ENCODE results near the gene TMC5. TPM values are rescaled to one million over a fixed set of nuclear protein-coding genes. Genes with fewer than 3 reads are reported as not detected.

TMC5 gene
- total and polyA plus RNA-seq, 4 donors = 0.50 to 1.2 (median 0.83) TPM

DNA sequence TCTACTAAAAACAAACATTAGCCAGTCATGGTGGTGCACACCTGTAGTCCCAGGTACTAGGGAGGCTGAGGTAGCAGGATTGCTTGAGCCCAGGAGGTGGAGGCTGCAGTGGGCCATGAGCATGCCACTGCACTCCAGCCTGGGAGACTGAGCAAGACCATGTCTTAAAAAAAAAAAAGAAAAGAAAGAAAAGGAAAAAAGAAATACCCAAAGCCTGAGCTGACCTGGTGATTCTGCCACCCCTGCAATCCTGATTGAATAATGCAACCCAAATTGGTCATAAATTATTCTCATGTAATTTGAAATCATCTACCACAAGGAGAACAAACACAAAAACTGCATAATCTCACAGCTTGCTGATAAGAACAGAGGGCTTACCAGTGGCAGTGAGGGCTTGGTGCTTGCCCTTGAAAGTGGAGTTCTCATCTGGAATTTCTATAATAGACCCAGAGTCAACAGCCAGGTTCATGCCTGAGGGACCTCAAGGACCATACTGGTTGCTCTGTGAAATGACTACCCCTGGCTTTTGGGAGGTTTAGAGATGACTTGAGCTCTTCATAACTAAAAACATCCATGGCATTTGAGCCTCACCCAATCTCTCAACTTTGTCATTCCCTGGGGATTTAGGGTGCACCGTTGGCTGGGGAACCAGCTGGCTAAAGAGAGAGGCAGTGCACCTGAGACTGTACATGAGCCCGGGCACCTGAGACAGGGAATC, 35.4 kb upstream of the TMC5 start:
- 65% methylated on average over 2 of the region's 2 CpGs for WGBS
- H3K4me1 ChIP-seq (ENCODE audit: control insufficient read depth in 4 of 4, insufficient read depth in 4 of 4, low read length in 3 of 4) = peaks cover 8 to 13% (median 10%) of the 10 kb centered on the region in 4 donors
- H3K27ac ChIP-seq (ENCODE audit: low read depth in 1 of 2, low read length in 2 of 2) = no peak overlapping the region
- no peak overlapping the region for H3K4me3 ChIP-seq (ENCODE audit: low read depth in 1 of 3, low read length in 3 of 3)
- H3K9ac ChIP-seq (ENCODE audit: low read depth in 1 of 2, low read length in 2 of 2) = no peak overlapping the region
- no peaks in the 10 kb centered on the region for H3K36me3 ChIP-seq (ENCODE audit: control insufficient read depth in 4 of 4, insufficient read depth in 3 of 4, low read depth in 1 of 4, low read length in 3 of 4)
- no peaks in the 10 kb centered on the region for H3K27me3 ChIP-seq (ENCODE audit: control insufficient read depth in 4 of 4, insufficient read depth in 4 of 4, low read length in 3 of 4)
- no peaks in the 10 kb centered on the region for H3K9me3 ChIP-seq (ENCODE audit: control insufficient read depth in 4 of 4, low read length in 3 of 4)
- peak in 1 of 2 donors; percentile 17 for TF ChIP-seq JUND (IDR thresholded peaks at IDR 0.05)
- TF ChIP-seq HNF4A (conservative IDR thresholded peaks at IDR 0.05) = peak in 1 of 2 donors; percentile 31
- no peak for TF ChIP-seq SP1 (IDR thresholded peaks at IDR 0.05)
- TF ChIP-seq, protein P1, sequence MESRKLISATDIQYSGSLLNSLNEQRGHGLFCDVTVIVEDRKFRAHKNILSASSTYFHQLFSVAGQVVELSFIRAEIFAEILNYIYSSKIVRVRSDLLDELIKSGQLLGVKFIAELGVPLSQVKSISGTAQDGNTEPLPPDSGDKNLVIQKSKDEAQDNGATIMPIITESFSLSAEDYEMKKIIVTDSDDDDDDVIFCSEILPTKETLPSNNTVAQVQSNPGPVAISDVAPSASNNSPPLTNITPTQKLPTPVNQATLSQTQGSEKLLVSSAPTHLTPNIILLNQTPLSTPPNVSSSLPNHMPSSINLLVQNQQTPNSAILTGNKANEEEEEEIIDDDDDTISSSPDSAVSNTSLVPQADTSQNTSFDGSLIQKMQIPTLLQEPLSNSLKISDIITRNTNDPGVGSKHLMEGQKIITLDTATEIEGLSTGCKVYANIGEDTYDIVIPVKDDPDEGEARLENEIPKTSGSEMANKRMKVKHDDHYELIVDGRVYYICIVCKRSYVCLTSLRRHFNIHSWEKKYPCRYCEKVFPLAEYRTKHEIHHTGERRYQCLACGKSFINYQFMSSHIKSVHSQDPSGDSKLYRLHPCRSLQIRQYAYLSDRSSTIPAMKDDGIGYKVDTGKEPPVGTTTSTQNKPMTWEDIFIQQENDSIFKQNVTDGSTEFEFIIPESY (IDR thresholded peaks at IDR 0.05) = peak; percentile 15
- TF ChIP-seq, protein P2, sequence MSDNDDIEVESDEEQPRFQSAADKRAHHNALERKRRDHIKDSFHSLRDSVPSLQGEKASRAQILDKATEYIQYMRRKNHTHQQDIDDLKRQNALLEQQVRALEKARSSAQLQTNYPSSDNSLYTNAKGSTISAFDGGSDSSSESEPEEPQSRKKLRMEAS (IDR thresholded peaks at IDR 0.05) = peak; percentile 28
- TF ChIP-seq RXRA (IDR thresholded peaks at IDR 0.05) = peak in 1 of 2 donors; percentile 48
- no peak for TF ChIP-seq RAD21 (IDR thresholded peaks at IDR 0.05)
- no peak for DNase-seq (ENCODE audit: low spot score)

DNA sequence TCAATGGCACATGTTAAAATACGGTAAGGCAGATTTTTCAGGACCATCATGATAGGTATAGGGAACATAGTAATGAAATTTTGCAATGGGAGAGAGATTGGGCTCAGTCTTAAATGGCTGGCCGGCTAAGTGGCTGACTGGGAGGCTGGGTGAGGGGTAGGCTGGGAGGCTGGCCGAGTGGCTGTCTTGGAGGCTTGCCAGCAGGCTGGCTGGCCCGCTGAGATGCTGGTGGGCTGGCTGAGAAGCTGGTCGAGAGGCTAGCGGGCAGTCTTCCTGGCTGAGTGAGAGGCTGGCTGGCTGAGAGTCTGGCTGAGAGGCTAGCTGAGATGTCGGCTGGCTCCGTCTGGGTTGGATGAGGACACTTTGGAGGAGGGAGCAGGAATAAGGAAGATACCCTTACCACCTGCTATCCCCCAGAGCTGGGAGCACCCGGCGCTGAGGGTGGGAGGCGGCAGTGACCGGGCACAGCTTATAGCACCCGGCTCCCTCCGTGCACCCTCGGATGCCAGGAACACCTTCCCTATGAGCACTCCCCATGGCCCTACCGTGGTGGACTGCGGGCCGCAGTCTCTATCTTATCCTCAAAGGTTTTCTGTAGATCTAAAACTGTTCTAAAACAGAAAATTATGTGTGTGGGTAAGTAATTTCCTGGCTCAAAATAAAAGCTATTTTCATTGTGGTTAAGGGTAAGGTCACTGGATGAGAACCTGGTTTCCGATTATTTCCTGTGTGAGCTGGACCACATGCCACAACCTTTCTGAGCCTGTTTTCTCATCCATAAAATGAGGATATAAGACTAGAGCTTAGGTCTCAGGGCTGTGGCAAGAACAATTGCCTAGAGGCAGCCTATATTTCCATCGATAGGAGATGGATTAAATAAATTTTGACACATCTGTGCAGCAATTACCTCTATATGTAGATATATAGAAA, 34.5 kb upstream of the TMC5 start:
- DNase-seq (ENCODE audit: low spot score) = no peak
- Histone ChIP-seq H3K36me3 (ENCODE audit: control insufficient read depth in 4 of 4, insufficient read depth in 3 of 4, low read depth in 1 of 4, low read length in 3 of 4) (no peaks in the 10 kb centered on the region), H3K9me3 (ENCODE audit: control insufficient read depth in 4 of 4, low read length in 3 of 4) (no peaks in the 10 kb centered on the region), H3K4me1 (ENCODE audit: control insufficient read depth in 4 of 4, insufficient read depth in 4 of 4, low read length in 3 of 4) (peaks cover 8 to 13% (median 10%) of the 10 kb centered on the region in 4 donors), H3K27me3 (ENCODE audit: control insufficient read depth in 4 of 4, insufficient read depth in 4 of 4, low read length in 3 of 4) (no peaks in the 10 kb centered on the region), H3K9ac (ENCODE audit: low read depth in 1 of 2, low read length in 2 of 2) (no peak overlapping the region), H3K27ac (ENCODE audit: low read depth in 1 of 2, low read length in 2 of 2) (no peak overlapping the region), H3K4me3 (ENCODE audit: low read depth in 1 of 3, low read length in 3 of 3) (no peak overlapping the region)
- WGBS = 69% methylated on average over 20 of the region's 20 CpGs
- TF ChIP-seq, protein P3, sequence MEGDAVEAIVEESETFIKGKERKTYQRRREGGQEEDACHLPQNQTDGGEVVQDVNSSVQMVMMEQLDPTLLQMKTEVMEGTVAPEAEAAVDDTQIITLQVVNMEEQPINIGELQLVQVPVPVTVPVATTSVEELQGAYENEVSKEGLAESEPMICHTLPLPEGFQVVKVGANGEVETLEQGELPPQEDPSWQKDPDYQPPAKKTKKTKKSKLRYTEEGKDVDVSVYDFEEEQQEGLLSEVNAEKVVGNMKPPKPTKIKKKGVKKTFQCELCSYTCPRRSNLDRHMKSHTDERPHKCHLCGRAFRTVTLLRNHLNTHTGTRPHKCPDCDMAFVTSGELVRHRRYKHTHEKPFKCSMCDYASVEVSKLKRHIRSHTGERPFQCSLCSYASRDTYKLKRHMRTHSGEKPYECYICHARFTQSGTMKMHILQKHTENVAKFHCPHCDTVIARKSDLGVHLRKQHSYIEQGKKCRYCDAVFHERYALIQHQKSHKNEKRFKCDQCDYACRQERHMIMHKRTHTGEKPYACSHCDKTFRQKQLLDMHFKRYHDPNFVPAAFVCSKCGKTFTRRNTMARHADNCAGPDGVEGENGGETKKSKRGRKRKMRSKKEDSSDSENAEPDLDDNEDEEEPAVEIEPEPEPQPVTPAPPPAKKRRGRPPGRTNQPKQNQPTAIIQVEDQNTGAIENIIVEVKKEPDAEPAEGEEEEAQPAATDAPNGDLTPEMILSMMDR (IDR thresholded peaks at IDR 0.05; ENCODE audit: low read depth, low read length, missing input control) = no peak
- no peak for TF ChIP-seq RXRA (IDR thresholded peaks at IDR 0.05)
- TF ChIP-seq FOXA2 (IDR thresholded peaks at IDR 0.05) = no peak
- no peak for TF ChIP-seq RAD21 (IDR thresholded peaks at IDR 0.05)
- TF ChIP-seq, protein P4, sequence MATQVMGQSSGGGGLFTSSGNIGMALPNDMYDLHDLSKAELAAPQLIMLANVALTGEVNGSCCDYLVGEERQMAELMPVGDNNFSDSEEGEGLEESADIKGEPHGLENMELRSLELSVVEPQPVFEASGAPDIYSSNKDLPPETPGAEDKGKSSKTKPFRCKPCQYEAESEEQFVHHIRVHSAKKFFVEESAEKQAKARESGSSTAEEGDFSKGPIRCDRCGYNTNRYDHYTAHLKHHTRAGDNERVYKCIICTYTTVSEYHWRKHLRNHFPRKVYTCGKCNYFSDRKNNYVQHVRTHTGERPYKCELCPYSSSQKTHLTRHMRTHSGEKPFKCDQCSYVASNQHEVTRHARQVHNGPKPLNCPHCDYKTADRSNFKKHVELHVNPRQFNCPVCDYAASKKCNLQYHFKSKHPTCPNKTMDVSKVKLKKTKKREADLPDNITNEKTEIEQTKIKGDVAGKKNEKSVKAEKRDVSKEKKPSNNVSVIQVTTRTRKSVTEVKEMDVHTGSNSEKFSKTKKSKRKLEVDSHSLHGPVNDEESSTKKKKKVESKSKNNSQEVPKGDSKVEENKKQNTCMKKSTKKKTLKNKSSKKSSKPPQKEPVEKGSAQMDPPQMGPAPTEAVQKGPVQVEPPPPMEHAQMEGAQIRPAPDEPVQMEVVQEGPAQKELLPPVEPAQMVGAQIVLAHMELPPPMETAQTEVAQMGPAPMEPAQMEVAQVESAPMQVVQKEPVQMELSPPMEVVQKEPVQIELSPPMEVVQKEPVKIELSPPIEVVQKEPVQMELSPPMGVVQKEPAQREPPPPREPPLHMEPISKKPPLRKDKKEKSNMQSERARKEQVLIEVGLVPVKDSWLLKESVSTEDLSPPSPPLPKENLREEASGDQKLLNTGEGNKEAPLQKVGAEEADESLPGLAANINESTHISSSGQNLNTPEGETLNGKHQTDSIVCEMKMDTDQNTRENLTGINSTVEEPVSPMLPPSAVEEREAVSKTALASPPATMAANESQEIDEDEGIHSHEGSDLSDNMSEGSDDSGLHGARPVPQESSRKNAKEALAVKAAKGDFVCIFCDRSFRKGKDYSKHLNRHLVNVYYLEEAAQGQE (IDR thresholded peaks at IDR 0.05) = no peak
- TF ChIP-seq HNF4G (IDR thresholded peaks at IDR 0.05) = no peak
- TF ChIP-seq, protein P2 (IDR thresholded peaks at IDR 0.05) = no peak
- no peak for TF ChIP-seq TAF1 (conservative IDR thresholded peaks at IDR 0.05)
- no peak for TF ChIP-seq EGR1 (IDR thresholded peaks at IDR 0.05; ENCODE audit: low read depth in 2 of 2)
- no peak for TF ChIP-seq HNF4A (conservative IDR thresholded peaks at IDR 0.05)
- no peak for TF ChIP-seq JUND (IDR thresholded peaks at IDR 0.05)
- TF ChIP-seq NR2F2 (IDR thresholded peaks at IDR 0.05) = no peak

All from liver (tissue), 9 donors.